Prostate gland (tissue), 2 donors: ENCODE data around the gene PASK. TPM values are rescaled to one million over a fixed set of nuclear protein-coding genes. Genes with fewer than 3 reads are reported as not detected.
A peak's percentile ranks its signal among the peaks of the same experiment; 100 is the strongest.

Experiments used
- DNase-seq: peaks from one replicate; pipeline ENCODE4 v3.0.0-alpha.2; 2019; ENCODE audit warnings: low spot score
- H3K27ac ChIP-seq, 2 donors: fragments of 200-600 bp; sonication (generic); 2 replicates each; pipeline ENCODE4 v1.5.1; 2017 to 2019
- H3K27me3 ChIP-seq: fragments of 200-600 bp; sonication (generic); replicated peaks from 2 replicates; pipeline ENCODE4 v1.5.1; 2019; ENCODE audit not compliant: insufficient read depth
- H3K36me3 ChIP-seq, 2 donors: fragments of 200-600 bp; sonication (generic); 1 replicate in 1 of 2; 2 replicates in 1 of 2; pipeline versions ENCODE4 v1.5.1 to v1.8.1; 2017 to 2019
- H3K4me1 ChIP-seq: fragments of 200-600 bp; sonication (generic); replicated peaks from 2 replicates; pipeline ENCODE4 v1.5.1; 2019
- H3K4me3 ChIP-seq, 2 donors: fragments of 200-600 bp; sonication (generic); 2 replicates each; pipeline ENCODE4 v1.5.1; 2017 to 2019
- H3K9me3 ChIP-seq: fragments of 200-600 bp; sonication (generic); 2 replicates; pipeline ENCODE4 v1.5.1; 2017
- CTCF ChIP-seq, 4 experiments: fragments of 200-600 bp in 2 of 4; fragments of 450-650 bp in 2 of 4; sonication (generic) in 2 of 4; IDR thresholded peaks; 1 replicate in 3 of 4; 2 replicates in 1 of 4; pipeline ENCODE4 v1.5.1; 2016 to 2019; ENCODE audit warnings: antibody characterized with exemption in 4 of 4, mild to moderate bottlenecking in 2 of 4, moderate library complexity in 2 of 4
- POLR2A ChIP-seq: fragments of 450-650 bp; IDR thresholded peaks from one replicate; pipeline ENCODE4 v1.6.1; 2016; ENCODE audit warnings: antibody characterized with exemption, mild to moderate bottlenecking
- POLR2AphosphoS5 ChIP-seq: sonication (generic); formaldehyde crosslinking; IDR thresholded peaks from one replicate; pipeline ENCODE4 v1.6.1; 2017; ENCODE audit warnings: antibody characterized with exemption
- WGBS: methylation state at CpG from one replicate; pipeline ENCODE4 v1.1.5; 2018; 5-methylcytosine and 5-hydroxymethylcytosine counted together
- intact Hi-C: fragments of 100-400 bp; cut with DNase I; formaldehyde crosslinking; loops from one replicate; pipeline ENCODE4 v1.14.2; 2022
- total RNA-seq, 2 donors: library from RNA; depleted of rRNA; stranded (reverse); fragments of >200 nt; gene quantifications; one replicate each; pipeline ENCODE4 v1.1.0, GENCODE V29; 2016

The PASK gene
- total RNA-seq, 2 donors from 2014 or later, result 49.2 to 200 TPM

DNA sequence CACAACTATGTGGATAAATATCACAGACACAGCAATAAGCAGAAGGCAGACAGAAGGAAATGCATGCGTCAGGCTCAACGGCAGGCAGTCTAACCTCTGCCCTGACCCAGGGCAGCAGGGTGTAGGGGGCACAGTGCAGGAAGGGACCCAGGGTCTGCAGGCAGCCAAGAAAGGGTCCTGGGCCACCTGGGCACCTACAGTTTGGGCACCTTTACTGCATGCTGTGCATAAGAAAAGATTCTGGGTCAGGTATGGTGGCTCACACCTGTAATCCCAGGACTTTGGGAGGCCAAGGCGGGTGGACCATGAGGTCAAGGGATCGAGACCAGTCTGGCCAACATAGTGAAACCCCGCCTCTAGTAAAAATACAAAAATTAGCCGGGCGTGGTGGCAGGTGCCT, 17.7 kb downstream of the PASK start:
- Histone ChIP-seq H3K27ac (no peak overlapping the region), H3K36me3 (no peaks in the 10 kb centered on the region), H3K9me3 (no peaks in the 10 kb centered on the region), H3K4me3 (no peak overlapping the region), H3K27me3 (no peaks in the 10 kb centered on the region), H3K4me1 (no peaks in the 10 kb centered on the region)
- intact Hi-C loops, result no loop called here
- DNase-seq, result no peak
- TF ChIP-seq POLR2A (no peak), CTCF (IDR thresholded peaks at IDR 0.05) (no peak), POLR2AphosphoS5 (no peak)
- 95% methylated on average over 7 of the region's 7 CpGs for WGBS

GRCh38 chr2:241130316-241130715, 19.0 kb downstream of the PASK start:
- Histone ChIP-seq H3K4me3 (no peak overlapping the region), H3K4me1 (no peaks in the 10 kb centered on the region), H3K9me3 (no peaks in the 10 kb centered on the region), H3K36me3 (no peaks in the 10 kb centered on the region), H3K27ac (no peak overlapping the region), H3K27me3 (no peaks in the 10 kb centered on the region)
- no peak for DNase-seq
- intact Hi-C loops, result no loop called here
- WGBS, result 93% methylated on average over 16 of the region's 16 CpGs
- TF ChIP-seq POLR2AphosphoS5, result no peak
- no peak for TF ChIP-seq POLR2A
- TF ChIP-seq CTCF (IDR thresholded peaks at IDR 0.05), result no peak

DNA sequence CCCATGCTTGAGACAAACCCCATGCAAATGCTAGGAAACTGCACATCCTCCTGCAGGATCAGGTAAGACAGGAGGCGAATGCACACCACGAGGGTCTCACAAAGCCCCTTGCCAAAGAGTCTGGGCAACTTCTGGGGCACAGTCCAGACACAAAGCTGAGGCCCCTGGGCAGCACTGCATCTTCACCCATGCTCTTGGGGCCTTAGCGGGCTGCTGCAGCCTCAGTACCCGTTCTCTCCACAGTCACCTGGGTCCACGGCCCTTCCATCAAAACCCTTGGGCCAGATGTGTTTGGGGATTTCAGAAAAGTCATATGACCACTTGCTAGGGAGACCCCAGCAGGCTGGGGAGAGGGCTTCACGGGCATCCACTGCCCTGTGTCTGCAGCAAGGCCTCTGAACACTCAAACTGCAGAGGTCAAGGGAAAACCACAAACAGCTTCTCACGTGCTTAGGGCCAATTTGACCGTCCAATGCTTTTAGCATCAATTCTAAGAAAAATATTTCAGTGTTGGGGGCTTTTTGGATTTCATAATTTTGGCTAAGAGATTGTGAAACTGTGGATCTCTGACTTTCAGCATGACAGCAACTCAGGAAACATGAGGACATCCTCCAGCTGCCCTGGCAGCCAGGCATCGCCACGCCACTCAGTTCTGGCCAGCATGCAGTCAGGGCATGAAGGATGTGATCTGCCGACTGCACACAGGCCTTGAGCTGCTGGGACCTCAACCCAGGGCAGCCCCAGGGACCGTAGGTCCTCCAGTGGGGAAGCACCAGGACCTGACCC, 20.0 kb downstream of the PASK start:
- Histone ChIP-seq H3K27me3 (no peaks in the 10 kb centered on the region), H3K36me3 (no peaks in the 10 kb centered on the region), H3K27ac (no peak overlapping the region), H3K4me1 (peaks cover under 1% of the 10 kb centered on the region), H3K9me3 (no peaks in the 10 kb centered on the region), H3K4me3 (no peak overlapping the region)
- WGBS, result 90% methylated on average over 11 of the region's 12 CpGs
- DNase-seq, result no peak
- intact Hi-C loops, result no loop called here
- TF ChIP-seq POLR2A, result no peak
- TF ChIP-seq CTCF (IDR thresholded peaks at IDR 0.05), result no peak
- no peak for TF ChIP-seq POLR2AphosphoS5

DNA sequence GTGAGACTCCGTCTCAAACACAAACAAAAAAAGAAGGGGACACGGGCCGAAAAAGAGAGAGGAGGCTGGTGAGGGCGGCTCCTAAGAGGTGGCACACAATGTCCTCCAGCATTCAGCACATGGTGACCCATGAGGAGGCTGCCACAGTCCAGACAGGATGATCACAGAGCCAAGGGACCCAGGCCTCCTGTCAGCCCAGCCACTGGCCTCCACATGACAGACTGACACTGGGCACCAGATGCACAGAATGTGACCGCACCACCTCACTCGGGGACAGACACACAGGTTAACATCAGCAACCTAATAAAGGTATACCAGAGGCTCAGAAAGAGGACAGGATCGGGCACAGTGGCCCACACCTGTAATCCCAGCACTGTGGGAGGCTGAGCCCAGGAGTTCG, 21.0 kb downstream of the PASK start:
- no peak overlapping the region for H3K4me3 ChIP-seq
- TF ChIP-seq CTCF (IDR thresholded peaks at IDR 0.05) (no peak), POLR2A (no peak), POLR2AphosphoS5 (no peak)
- 91% methylated on average over 8 of the region's 8 CpGs for WGBS
- H3K9me3 ChIP-seq, result no peaks in the 10 kb centered on the region
- no peak overlapping the region for H3K27ac ChIP-seq
- intact Hi-C loops, result no loop called here
- H3K27me3 ChIP-seq, result no peaks in the 10 kb centered on the region
- no peaks in the 10 kb centered on the region for H3K36me3 ChIP-seq
- no peak for DNase-seq
- H3K4me1 ChIP-seq, result peaks cover 4% of the 10 kb centered on the region

- Histone ChIP-seq H3K9me3 (no peaks in the 10 kb centered on the region), H3K27me3 (no peaks in the 10 kb centered on the region), H3K4me1 (peaks cover 4% of the 10 kb centered on the region), H3K27ac (peak overlapping the region in 1 of 2 donors; percentile 43), H3K36me3 (no peaks in the 10 kb centered on the region), H3K4me3 (no peak overlapping the region)
- 93% methylated on average over 18 of the region's 18 CpGs for WGBS
- DNase-seq, result no peak
- intact Hi-C loops, result no loop called here
- TF ChIP-seq POLR2AphosphoS5 (no peak), POLR2A (no peak), CTCF (IDR thresholded peaks at IDR 0.05) (no peak)
Observed at GRCh38 chr2:241126771-241127202, 22.5 kb downstream of the PASK start.
